OCI-LY1 (cell line): Measurements from ENCODE around the gene TLR9.
A peak's percentile ranks its signal among the peaks of the same experiment; 100 is the strongest.

Experiments used
- H2AFZ ChIP-seq: fragments of 200-600 bp; sonication (generic), shearing (Covaris generic); 2 replicates; pipeline ENCODE4 v1.6.0; 2014; ENCODE audit warnings: antibody characterized with exemption, mild to moderate bottlenecking, low read length
- H3F3A ChIP-seq: fragments of 200-600 bp; sonication (generic), shearing (Covaris generic); 2 replicates; pipeline ENCODE4 v1.6.0; 2014; ENCODE audit warnings: mild to moderate bottlenecking, antibody characterized with exemption, low read length, moderate library complexity; ENCODE audit not compliant: insufficient read depth
- H3K27ac ChIP-seq: fragments of 200-600 bp; sonication (generic); 2 replicates; pipeline ENCODE4 v1.5.1; 2014; ENCODE audit warnings: low read length, mixed run types, mild to moderate bottlenecking, low read depth; ENCODE audit not compliant: poor library complexity, severe bottlenecking
- H3K27me3 ChIP-seq: fragments of 200-600 bp; sonication (generic); 2 replicates; pipeline ENCODE4 v1.6.0; 2014; ENCODE audit warnings: antibody characterized with exemption, mild to moderate bottlenecking, low read length, moderate library complexity; ENCODE audit not compliant: insufficient read depth
- H3K36me3 ChIP-seq: fragments of 200-600 bp; sonication (generic); 2 replicates; pipeline ENCODE4 v1.6.1; 2014; ENCODE audit warnings: mild to moderate bottlenecking, antibody characterized with exemption, low read length, moderate library complexity, mixed read lengths; ENCODE audit not compliant: insufficient read depth
- H3K4me1 ChIP-seq: fragments of 200-600 bp; sonication (generic); 2 replicates; pipeline ENCODE4 v1.5.1; 2014; ENCODE audit warnings: mild to moderate bottlenecking, low read length, moderate library complexity; ENCODE audit not compliant: insufficient read depth, severe bottlenecking
- H3K4me2 ChIP-seq: fragments of 200-600 bp; sonication (generic), shearing (Covaris generic); 2 replicates; pipeline ENCODE4 v1.6.1; 2014; ENCODE audit warnings: low read length
- H3K4me3 ChIP-seq: fragments of 200-600 bp; sonication (generic); 2 replicates; pipeline ENCODE4 v1.5.1; 2014; ENCODE audit warnings: low read length, low read depth, mild to moderate bottlenecking, mixed read lengths; ENCODE audit not compliant: poor library complexity, severe bottlenecking
- H3K79me2 ChIP-seq: fragments of 200-600 bp; shearing (Covaris generic); 2 replicates; pipeline ENCODE4 v1.6.1; 2016; ENCODE audit warnings: mixed run types, low read length, mixed read lengths; ENCODE audit not compliant: insufficient read depth
- H3K9ac ChIP-seq: fragments of 200-600 bp; sonication (generic), shearing (Covaris generic); 2 replicates; pipeline ENCODE4 v1.6.1; 2014; ENCODE audit warnings: mild to moderate bottlenecking, low read length, mixed read lengths
- H3K9me2 ChIP-seq: fragments of 200-600 bp; sonication (generic), shearing (Covaris generic); 2 replicates; pipeline ENCODE4 v1.6.1; 2014; ENCODE audit warnings: low read depth, mild to moderate bottlenecking, low read length, mixed read lengths
- H3K9me3 ChIP-seq: fragments of 200-600 bp; shearing (Covaris generic); 2 replicates; pipeline ENCODE4 v1.6.1; 2014; ENCODE audit warnings: low read length, mixed read lengths
- H4K20me1 ChIP-seq: fragments of 200-600 bp; sonication (generic), shearing (Covaris generic); 2 replicates; pipeline ENCODE4 v1.6.0; 2016; ENCODE audit warnings: mild to moderate bottlenecking, low read length; ENCODE audit not compliant: insufficient read depth
- EZH2 ChIP-seq: fragments of 200-600 bp; sonication (generic), shearing (Covaris generic); IDR thresholded peaks from 2 replicates; pipeline ENCODE4 v1.8.0; 2017; ENCODE audit warnings: borderline replicate concordance, mixed run types, mild to moderate bottlenecking, antibody characterized with exemption, low read length, moderate library complexity, mixed read lengths
- TF ChIP-seq, protein P1 (sequence below): fragments of 200-600 bp; sonication (generic), shearing (Covaris generic); IDR thresholded peaks from 2 replicates; pipeline ENCODE4 v1.5.1; 2017; ENCODE audit warnings: mild to moderate bottlenecking, antibody characterized with exemption, low read length, moderate library complexity, mixed read lengths

The TLR9 gene

DNA sequence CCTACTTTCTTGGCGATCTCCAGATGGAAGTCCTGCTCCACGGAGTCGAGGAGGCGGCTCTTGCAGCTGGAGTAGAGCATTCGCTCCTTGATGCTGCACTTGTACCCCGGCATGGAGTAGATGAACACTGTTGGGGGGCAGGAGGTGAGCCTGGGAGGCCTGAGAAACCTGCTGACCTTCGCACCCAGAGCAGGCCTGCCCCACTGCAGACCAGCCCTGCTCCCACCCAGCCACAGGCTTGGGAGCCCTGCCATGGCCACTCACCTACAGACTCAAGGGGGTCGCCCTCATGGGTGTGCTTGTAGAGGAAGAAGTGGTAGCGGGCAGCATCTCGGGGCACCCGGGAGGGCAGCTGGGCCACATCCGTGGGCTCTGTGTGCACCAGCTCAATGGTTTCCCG is 4.2 kb upstream of the TLR9 start:
- Histone ChIP-seq H3K27me3 (no peaks in the 10 kb centered on the region), H3F3A (no peaks in the 10 kb centered on the region), H3K9me3 (no peaks in the 10 kb centered on the region), H3K36me3 (peaks cover 34% of the 10 kb centered on the region; the same call in 1 of the 2 replicates), H4K20me1 (no peaks in the 10 kb centered on the region), H2AFZ (no peak overlapping the region), H3K4me2 (no peak overlapping the region), H3K4me3 (no peak overlapping the region), H3K9me2 (no peaks in the 10 kb centered on the region), H3K79me2 (no peaks in the 10 kb centered on the region), H3K4me1 (peaks cover 37% of the 10 kb centered on the region), H3K27ac (no peak overlapping the region), H3K9ac (no peak overlapping the region)
- TF ChIP-seq, protein P1, sequence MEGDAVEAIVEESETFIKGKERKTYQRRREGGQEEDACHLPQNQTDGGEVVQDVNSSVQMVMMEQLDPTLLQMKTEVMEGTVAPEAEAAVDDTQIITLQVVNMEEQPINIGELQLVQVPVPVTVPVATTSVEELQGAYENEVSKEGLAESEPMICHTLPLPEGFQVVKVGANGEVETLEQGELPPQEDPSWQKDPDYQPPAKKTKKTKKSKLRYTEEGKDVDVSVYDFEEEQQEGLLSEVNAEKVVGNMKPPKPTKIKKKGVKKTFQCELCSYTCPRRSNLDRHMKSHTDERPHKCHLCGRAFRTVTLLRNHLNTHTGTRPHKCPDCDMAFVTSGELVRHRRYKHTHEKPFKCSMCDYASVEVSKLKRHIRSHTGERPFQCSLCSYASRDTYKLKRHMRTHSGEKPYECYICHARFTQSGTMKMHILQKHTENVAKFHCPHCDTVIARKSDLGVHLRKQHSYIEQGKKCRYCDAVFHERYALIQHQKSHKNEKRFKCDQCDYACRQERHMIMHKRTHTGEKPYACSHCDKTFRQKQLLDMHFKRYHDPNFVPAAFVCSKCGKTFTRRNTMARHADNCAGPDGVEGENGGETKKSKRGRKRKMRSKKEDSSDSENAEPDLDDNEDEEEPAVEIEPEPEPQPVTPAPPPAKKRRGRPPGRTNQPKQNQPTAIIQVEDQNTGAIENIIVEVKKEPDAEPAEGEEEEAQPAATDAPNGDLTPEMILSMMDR = no peak
- TF ChIP-seq EZH2 = no peak

DNA sequence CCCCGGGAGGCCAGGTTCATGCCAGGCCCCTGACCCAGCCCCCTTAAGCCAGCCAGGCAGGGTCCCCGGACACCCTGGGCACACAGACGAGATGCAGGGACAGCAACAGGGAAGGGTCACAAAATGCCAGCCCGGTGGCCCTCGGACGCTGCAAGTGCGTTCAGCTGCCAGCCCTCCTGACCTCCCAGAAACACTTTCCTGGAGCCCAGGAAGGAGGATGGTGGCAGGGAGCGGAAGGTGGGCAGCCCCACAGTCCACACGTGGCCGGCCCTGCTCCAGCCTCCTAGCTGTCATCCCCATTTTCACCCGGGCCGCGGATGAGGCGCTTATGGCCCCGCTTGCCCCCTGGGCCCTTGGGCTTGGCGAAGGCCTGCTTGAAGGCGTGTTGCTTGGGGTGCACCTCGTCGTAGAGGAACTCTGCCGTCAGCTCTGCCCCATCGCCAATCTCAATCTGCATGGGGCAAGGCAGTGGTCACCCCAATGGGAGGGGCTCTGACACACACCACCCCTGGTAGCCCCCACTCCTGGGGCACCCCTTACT is 3.4 kb upstream of the TLR9 start:
- TF ChIP-seq EZH2 = no peak
- peaks cover 5% of the 10 kb centered on the region; the same call in 1 of the 2 replicates for H3K79me2 ChIP-seq
- H2AFZ ChIP-seq = no peak overlapping the region
- no peaks in the 10 kb centered on the region for H3K9me2 ChIP-seq
- H4K20me1 ChIP-seq = no peaks in the 10 kb centered on the region
- no peak overlapping the region for H3K9ac ChIP-seq
- H3K4me1 ChIP-seq = peaks cover 45% of the 10 kb centered on the region
- no peak overlapping the region for H3K4me2 ChIP-seq
- no peaks in the 10 kb centered on the region for H3K27me3 ChIP-seq
- no peak overlapping the region for H3K27ac ChIP-seq
- no peaks in the 10 kb centered on the region for H3F3A ChIP-seq
- no peaks in the 10 kb centered on the region for H3K9me3 ChIP-seq
- H3K36me3 ChIP-seq = peaks cover 28% of the 10 kb centered on the region; the same call in 1 of the 2 replicates
- H3K4me3 ChIP-seq = no peak overlapping the region

DNA sequence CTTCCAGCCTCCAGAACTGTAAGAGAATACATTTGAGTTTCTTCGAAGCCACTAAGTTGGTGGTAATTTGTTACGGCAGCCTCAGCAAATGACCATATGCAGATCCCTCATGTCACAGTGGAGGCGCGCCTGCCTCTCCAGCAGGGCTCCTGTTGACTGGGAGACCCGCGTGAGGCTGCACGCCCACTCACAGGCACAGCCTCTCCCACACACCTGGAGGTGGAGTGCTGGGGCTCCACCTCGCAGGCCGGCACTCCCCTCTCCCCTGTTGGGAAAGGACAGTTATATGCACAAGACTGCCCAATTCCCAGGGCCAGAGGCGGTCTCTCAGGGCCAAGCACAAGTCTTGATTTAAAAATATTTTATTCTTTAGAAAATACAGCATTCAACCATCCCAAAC is 2.8 kb upstream of the TLR9 start:
- H3K27me3 ChIP-seq = no peaks in the 10 kb centered on the region
- no peaks in the 10 kb centered on the region for H3K9me2 ChIP-seq
- no peaks in the 10 kb centered on the region for H3F3A ChIP-seq
- no peak overlapping the region for H3K4me3 ChIP-seq
- H3K4me1 ChIP-seq = peaks cover 49% of the 10 kb centered on the region
- H4K20me1 ChIP-seq = no peaks in the 10 kb centered on the region
- H3K36me3 ChIP-seq = peaks cover 32% of the 10 kb centered on the region; the same call in 1 of the 2 replicates
- no peak overlapping the region for H3K27ac ChIP-seq
- TF ChIP-seq, protein P1 = no peak
- TF ChIP-seq EZH2 = no peak
- no peak overlapping the region for H3K9ac ChIP-seq
- peaks cover 6% of the 10 kb centered on the region; the same call in 1 of the 2 replicates for H3K79me2 ChIP-seq
- no peaks in the 10 kb centered on the region for H3K9me3 ChIP-seq
- no peak overlapping the region for H2AFZ ChIP-seq
- no peak overlapping the region for H3K4me2 ChIP-seq

- Histone ChIP-seq H3K4me3 (no peak overlapping the region), H3K4me1 (peaks cover 49% of the 10 kb centered on the region), H2AFZ (no peak overlapping the region), H4K20me1 (no peaks in the 10 kb centered on the region), H3F3A (no peaks in the 10 kb centered on the region), H3K9ac (no peak overlapping the region), H3K79me2 (peaks cover 6% of the 10 kb centered on the region; the same call in 1 of the 2 replicates), H3K27ac (peak overlapping the region; percentile 92), H3K36me3 (peaks cover 36% of the 10 kb centered on the region; the same call in 1 of the 2 replicates), H3K9me2 (no peaks in the 10 kb centered on the region), H3K9me3 (no peaks in the 10 kb centered on the region), H3K4me2 (no peak overlapping the region), H3K27me3 (no peaks in the 10 kb centered on the region)
- TF ChIP-seq, protein P1 = no peak
- TF ChIP-seq EZH2 = no peak
These were observed 2.3 kb upstream of the TLR9 start for GRCh38 chr3:52227766-52228165.
